Sigmoid colon (tissue), 4 donors: Measurements from ENCODE around the gene GBF1.

Experiments
- EP300 ChIP-seq, 4 donors: sonication (generic); formaldehyde crosslinking; IDR thresholded peaks; one replicate each; pipeline ENCODE4 v1.6.1; 2017; ENCODE audit warnings: antibody characterized with exemption in 4 of 4
- POLR2A ChIP-seq, 2 donors: fragments of 450-650 bp; IDR thresholded peaks; one replicate each; pipeline ENCODE4 v1.6.1; 2016; ENCODE audit warnings: antibody characterized with exemption in 2 of 2, mild to moderate bottlenecking in 2 of 2, moderate library complexity in 2 of 2
- POLR2AphosphoS5 ChIP-seq, 4 donors: sonication (generic); formaldehyde crosslinking; IDR thresholded peaks; one replicate each; pipeline ENCODE4 v1.6.1; 2017; ENCODE audit warnings: antibody characterized with exemption in 4 of 4
- TF ChIP-seq, protein P1 (sequence below), 4 experiments: fragments of 450-650 bp in 3 of 4; fragments of 200-600 bp in 1 of 4; IDR thresholded peaks; one replicate each; pipeline ENCODE4 v1.5.1; 2016 to 2019; ENCODE audit warnings: antibody characterized with exemption in 4 of 4, mild to moderate bottlenecking in 3 of 4, moderate library complexity in 2 of 4

DNA sequence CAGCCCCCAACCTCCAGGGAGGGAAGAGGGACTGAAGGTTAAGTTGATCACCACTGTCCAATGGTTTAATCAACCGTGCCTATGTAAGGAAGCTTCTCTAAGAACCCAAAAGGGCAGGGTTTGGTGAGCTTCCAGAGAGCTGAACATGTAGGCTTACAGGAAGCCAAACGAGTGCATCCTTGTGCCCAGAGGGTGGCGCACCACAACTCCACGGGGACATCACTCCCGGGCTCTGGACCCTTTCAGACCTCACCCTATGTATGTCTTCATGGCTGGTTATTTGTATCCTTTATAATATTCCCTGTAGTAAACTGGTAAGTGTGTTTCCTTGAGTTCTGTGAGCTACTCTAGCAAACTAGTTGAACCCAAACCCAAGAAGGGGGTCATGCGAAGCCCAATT lies 138.7 kb downstream of the GBF1 start:
- TF ChIP-seq, protein P1, sequence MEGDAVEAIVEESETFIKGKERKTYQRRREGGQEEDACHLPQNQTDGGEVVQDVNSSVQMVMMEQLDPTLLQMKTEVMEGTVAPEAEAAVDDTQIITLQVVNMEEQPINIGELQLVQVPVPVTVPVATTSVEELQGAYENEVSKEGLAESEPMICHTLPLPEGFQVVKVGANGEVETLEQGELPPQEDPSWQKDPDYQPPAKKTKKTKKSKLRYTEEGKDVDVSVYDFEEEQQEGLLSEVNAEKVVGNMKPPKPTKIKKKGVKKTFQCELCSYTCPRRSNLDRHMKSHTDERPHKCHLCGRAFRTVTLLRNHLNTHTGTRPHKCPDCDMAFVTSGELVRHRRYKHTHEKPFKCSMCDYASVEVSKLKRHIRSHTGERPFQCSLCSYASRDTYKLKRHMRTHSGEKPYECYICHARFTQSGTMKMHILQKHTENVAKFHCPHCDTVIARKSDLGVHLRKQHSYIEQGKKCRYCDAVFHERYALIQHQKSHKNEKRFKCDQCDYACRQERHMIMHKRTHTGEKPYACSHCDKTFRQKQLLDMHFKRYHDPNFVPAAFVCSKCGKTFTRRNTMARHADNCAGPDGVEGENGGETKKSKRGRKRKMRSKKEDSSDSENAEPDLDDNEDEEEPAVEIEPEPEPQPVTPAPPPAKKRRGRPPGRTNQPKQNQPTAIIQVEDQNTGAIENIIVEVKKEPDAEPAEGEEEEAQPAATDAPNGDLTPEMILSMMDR (IDR thresholded peaks at IDR 0.05), result no peak
- TF ChIP-seq POLR2A (IDR thresholded peaks at IDR 0.05), result no peak
- TF ChIP-seq EP300 (IDR thresholded peaks at IDR 0.05), result no peak
- no peak for TF ChIP-seq POLR2AphosphoS5 (IDR thresholded peaks at IDR 0.05)
